ENCODE results near the gene NF2. TPM values are rescaled to one million over a fixed set of nuclear protein-coding genes. Genes with fewer than 3 reads are reported as not detected.

Gene NF2
- total and polyA plus RNA-seq, 2 donors, result 7.0 to 22.2 TPM

GRCh38 chr22:29741926-29742325, 138.5 kb downstream of the NF2 start:
- Histone ChIP-seq H3K4me1 (ENCODE audit: control insufficient read depth in 2 of 2, insufficient read depth in 2 of 2, low read length in 2 of 2) (peaks cover 9 to 22% of the 10 kb centered on the region in 2 donors), H3K27me3 (ENCODE audit: control insufficient read depth in 2 of 2, insufficient read depth in 1 of 2, low read length in 1 of 2) (no peaks in the 10 kb centered on the region), H3K4me3 (ENCODE audit: low read length in 2 of 2) (no peak overlapping the region), H3K36me3 (ENCODE audit: control insufficient read depth in 2 of 2, insufficient read depth in 2 of 2, low read length in 1 of 2) (peaks cover 27 to 45% of the 10 kb centered on the region in 2 donors), H3K27ac (ENCODE audit: low read depth in 1 of 2, low read length in 1 of 2) (peak overlapping the region in 1 of 2 donors; percentile 78), H3K9me3 (ENCODE audit: control insufficient read depth in 2 of 2, insufficient read depth in 1 of 2, low read length in 1 of 2) (no peaks in the 10 kb centered on the region)
- DNase-seq (ENCODE audit: low read depth in 6 of 9, low spot score in 9 of 9), result no peak
- 98% methylated on average over 2 of the region's 2 CpGs for WGBS

GRCh38 chr22:29742326-29742725, 138.9 kb downstream of the NF2 start:
- H3K4me1 ChIP-seq (ENCODE audit: control insufficient read depth in 2 of 2, insufficient read depth in 2 of 2, low read length in 2 of 2), result peaks cover 9 to 22% of the 10 kb centered on the region in 2 donors
- H3K27me3 ChIP-seq (ENCODE audit: control insufficient read depth in 2 of 2, insufficient read depth in 1 of 2, low read length in 1 of 2), result no peaks in the 10 kb centered on the region
- peak in 7 of 9 donors; percentile 16 to 74 (median 34) for DNase-seq (ENCODE audit: low read depth in 6 of 9, low spot score in 9 of 9)
- peak overlapping the region; percentile 61 to 78 for H3K27ac ChIP-seq (ENCODE audit: low read depth in 1 of 2, low read length in 1 of 2)
- no peak overlapping the region for H3K4me3 ChIP-seq (ENCODE audit: low read length in 2 of 2)
- no peaks in the 10 kb centered on the region for H3K9me3 ChIP-seq (ENCODE audit: control insufficient read depth in 2 of 2, insufficient read depth in 1 of 2, low read length in 1 of 2)
- 25% methylated on average over 13 of the region's 13 CpGs for WGBS
- H3K36me3 ChIP-seq (ENCODE audit: control insufficient read depth in 2 of 2, insufficient read depth in 2 of 2, low read length in 1 of 2), result peaks cover 27 to 47% of the 10 kb centered on the region in 2 donors

- DNase-seq (ENCODE audit: low read depth in 6 of 9, low spot score in 9 of 9), result peak in 1 of 9 donors; percentile 16
- Histone ChIP-seq H3K27ac (ENCODE audit: low read depth in 1 of 2, low read length in 1 of 2) (no peak overlapping the region), H3K4me1 (ENCODE audit: control insufficient read depth in 2 of 2, insufficient read depth in 2 of 2, low read length in 2 of 2) (peaks cover 9 to 22% of the 10 kb centered on the region in 2 donors), H3K4me3 (ENCODE audit: low read length in 2 of 2) (no peak overlapping the region), H3K9me3 (ENCODE audit: control insufficient read depth in 2 of 2, insufficient read depth in 1 of 2, low read length in 1 of 2) (no peaks in the 10 kb centered on the region), H3K27me3 (ENCODE audit: control insufficient read depth in 2 of 2, insufficient read depth in 1 of 2, low read length in 1 of 2) (no peaks in the 10 kb centered on the region), H3K36me3 (ENCODE audit: control insufficient read depth in 2 of 2, insufficient read depth in 2 of 2, low read length in 1 of 2) (peaks cover 22 to 40% of the 10 kb centered on the region in 2 donors)
- 96% methylated on average over 8 of the region's 8 CpGs for WGBS
These were observed 141.5 kb downstream of the NF2 start for GRCh38 chr22:29744902-29745301.

GRCh38 chr22:29747832-29748231, 144.4 kb downstream of the NF2 start:
- 96% methylated on average over 7 of the region's 7 CpGs for WGBS
- DNase-seq (ENCODE audit: low read depth in 6 of 9, low spot score in 9 of 9), result no peak
- Histone ChIP-seq H3K27ac (ENCODE audit: low read depth in 1 of 2, low read length in 1 of 2) (no peak overlapping the region), H3K27me3 (ENCODE audit: control insufficient read depth in 2 of 2, insufficient read depth in 1 of 2, low read length in 1 of 2) (no peaks in the 10 kb centered on the region), H3K36me3 (ENCODE audit: control insufficient read depth in 2 of 2, insufficient read depth in 2 of 2, low read length in 1 of 2) (peaks cover 10 to 27% of the 10 kb centered on the region in 2 donors), H3K9me3 (ENCODE audit: control insufficient read depth in 2 of 2, insufficient read depth in 1 of 2, low read length in 1 of 2) (no peaks in the 10 kb centered on the region), H3K4me3 (ENCODE audit: low read length in 2 of 2) (no peak overlapping the region), H3K4me1 (ENCODE audit: control insufficient read depth in 2 of 2, insufficient read depth in 2 of 2, low read length in 2 of 2) (peaks cover 0 to 14% of the 10 kb centered on the region in 2 donors)

Other genes with a start within 250 kb of the NF2 start
- gene AP1B1, start 215.1 kb upstream of the NF2 start, total RNA-seq, result 33.0 TPM
- gene AP1B1, start 215.1 kb upstream of the NF2 start, polyA plus RNA-seq, result 33.2 TPM
- 0.05 TPM for gene RFPL1, start 165.1 kb upstream of the NF2 start, total RNA-seq
- 0.05 TPM for gene RFPL1, start 165.1 kb upstream of the NF2 start, polyA plus RNA-seq
- 0.99 TPM for gene NEFH, start 123.4 kb upstream of the NF2 start, total RNA-seq
- gene NEFH, start 123.4 kb upstream of the NF2 start, polyA plus RNA-seq, result 0.62 TPM
- 31.4 TPM for gene THOC5, start 49.9 kb upstream of the NF2 start, total RNA-seq
- gene THOC5, start 49.9 kb upstream of the NF2 start, polyA plus RNA-seq, result 15.8 TPM
- gene NIPSNAP1, start 22.5 kb upstream of the NF2 start, total RNA-seq, result 54.6 TPM
- 30.9 TPM for gene NIPSNAP1, start 22.5 kb upstream of the NF2 start, polyA plus RNA-seq
- gene CABP7, start 116.4 kb downstream of the NF2 start, total RNA-seq, result 0.14 TPM
- 0.52 TPM for gene CABP7, start 116.4 kb downstream of the NF2 start, polyA plus RNA-seq
- 31.1 TPM for gene ZMAT5, start 163.4 kb downstream of the NF2 start, total RNA-seq
- gene ZMAT5, start 163.4 kb downstream of the NF2 start, polyA plus RNA-seq, result 21.8 TPM
- gene UQCR10, start 163.7 kb downstream of the NF2 start, total RNA-seq, result 154 TPM
- 157 TPM for gene UQCR10, start 163.7 kb downstream of the NF2 start, polyA plus RNA-seq
- gene ASCC2, start 234.6 kb downstream of the NF2 start, total RNA-seq, result 26.4 TPM
- gene ASCC2, start 234.6 kb downstream of the NF2 start, polyA plus RNA-seq, result 51.8 TPM

All from thymus (tissue), 11 donors.